ENCODE data around the gene ISG20L2. TPM values are rescaled to one million over a fixed set of nuclear protein-coding genes. Genes with fewer than 3 reads are reported as not detected.

ISG20L2 gene, protein sequence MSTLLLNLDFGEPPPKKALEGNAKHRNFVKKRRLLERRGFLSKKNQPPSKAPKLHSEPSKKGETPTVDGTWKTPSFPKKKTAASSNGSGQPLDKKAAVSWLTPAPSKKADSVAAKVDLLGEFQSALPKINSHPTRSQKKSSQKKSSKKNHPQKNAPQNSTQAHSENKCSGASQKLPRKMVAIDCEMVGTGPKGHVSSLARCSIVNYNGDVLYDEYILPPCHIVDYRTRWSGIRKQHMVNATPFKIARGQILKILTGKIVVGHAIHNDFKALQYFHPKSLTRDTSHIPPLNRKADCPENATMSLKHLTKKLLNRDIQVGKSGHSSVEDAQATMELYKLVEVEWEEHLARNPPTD
- 10 to 100 TPM in 2 of 4 donors, 1 to 10 TPM in 2; 3.6 to 24.8 (median 10.2) TPM for total RNA-seq

DNA sequence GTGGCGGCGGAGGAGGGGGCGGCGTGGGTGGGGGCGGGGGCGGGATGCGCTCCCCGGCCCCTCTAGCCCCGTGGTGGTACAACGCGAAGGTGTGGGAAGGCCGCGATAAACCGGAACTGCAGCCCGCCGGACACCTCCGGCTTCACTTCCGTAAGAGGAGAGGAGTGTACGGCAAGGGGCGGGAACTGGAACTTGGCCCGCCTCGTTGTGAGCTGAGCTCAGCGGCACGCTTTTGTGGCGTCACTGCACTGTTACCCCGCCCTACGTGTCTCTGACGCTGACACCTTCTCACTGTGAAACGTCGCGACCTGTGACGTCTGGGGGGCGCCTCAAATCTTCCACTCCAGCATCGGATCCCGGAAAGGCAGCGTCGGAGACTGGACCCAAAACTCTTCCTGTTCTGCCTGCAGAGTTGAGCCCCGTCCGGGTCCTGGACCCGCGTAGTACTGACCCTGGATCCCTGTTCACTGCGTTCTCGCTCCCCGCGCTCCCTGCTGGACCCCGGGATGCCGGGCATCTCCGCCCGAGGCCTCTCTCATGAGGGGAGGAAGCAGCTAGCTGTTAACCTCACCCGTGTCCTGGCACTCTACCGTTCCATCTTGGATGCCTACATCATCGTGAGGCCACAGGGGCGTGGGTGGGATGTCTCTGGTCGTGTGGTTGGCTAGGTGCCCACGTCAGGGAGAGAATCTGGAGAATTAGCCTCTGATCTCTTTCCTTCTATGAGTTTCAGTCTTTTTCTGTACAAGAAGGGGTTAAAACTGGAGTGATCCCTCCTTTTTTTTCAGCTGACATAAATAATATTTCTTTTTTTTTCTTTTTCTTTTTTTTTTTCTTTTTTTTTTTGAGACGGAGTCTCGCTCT is at the start of gene ISG20L2:
ISG20L2 (minus strand) TSS at position 168 of the 864 bp plus-strand sequence. CDS start 1,114 bp downstream, outside the sequence.
- H3K4me1 ChIP-seq: peaks cover 15% of the 10 kb centered on the region in 2 donors

DNA sequence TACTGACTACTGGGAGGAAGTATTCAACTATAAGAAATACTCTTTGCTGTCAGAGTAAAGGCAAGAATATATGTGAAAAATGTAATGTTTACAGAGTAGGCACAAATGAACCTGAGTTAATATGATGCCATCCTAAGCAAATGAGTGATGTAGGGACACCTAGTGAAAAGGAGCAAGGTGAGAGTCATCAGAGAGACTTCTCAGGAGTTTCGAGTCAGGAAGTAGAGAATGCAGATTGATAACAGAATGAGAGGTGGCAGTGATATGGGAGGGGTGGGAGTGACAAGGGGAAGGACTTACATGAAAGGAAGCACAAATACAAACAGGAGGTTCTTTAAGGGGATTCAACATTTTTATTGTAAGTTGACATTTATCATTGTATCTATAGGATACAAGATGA is 49.0 kb upstream of the ISG20L2 start:
- no peaks in the 10 kb centered on the region for H3K36me3 ChIP-seq
- intact Hi-C loops (cut with DNase I; ENCODE audit: low total_unique reads): no loop called here
- no peaks in the 10 kb centered on the region for H3K9me3 ChIP-seq
- no peaks in the 10 kb centered on the region for H3K4me1 ChIP-seq
- no peak for DNase-seq
- no peak overlapping the region for H3K27ac ChIP-seq
- TF ChIP-seq, protein P1, sequence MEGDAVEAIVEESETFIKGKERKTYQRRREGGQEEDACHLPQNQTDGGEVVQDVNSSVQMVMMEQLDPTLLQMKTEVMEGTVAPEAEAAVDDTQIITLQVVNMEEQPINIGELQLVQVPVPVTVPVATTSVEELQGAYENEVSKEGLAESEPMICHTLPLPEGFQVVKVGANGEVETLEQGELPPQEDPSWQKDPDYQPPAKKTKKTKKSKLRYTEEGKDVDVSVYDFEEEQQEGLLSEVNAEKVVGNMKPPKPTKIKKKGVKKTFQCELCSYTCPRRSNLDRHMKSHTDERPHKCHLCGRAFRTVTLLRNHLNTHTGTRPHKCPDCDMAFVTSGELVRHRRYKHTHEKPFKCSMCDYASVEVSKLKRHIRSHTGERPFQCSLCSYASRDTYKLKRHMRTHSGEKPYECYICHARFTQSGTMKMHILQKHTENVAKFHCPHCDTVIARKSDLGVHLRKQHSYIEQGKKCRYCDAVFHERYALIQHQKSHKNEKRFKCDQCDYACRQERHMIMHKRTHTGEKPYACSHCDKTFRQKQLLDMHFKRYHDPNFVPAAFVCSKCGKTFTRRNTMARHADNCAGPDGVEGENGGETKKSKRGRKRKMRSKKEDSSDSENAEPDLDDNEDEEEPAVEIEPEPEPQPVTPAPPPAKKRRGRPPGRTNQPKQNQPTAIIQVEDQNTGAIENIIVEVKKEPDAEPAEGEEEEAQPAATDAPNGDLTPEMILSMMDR (IDR thresholded peaks at IDR 0.05): no peak
- no peak for TF ChIP-seq POLR2A (IDR thresholded peaks at IDR 0.05)
- no peak overlapping the region for H3K4me3 ChIP-seq
- H3K27me3 ChIP-seq: no peaks in the 10 kb centered on the region

More for the DNA sequence above, at the start of gene ISG20L2:
- peak within 1 kb of the TSS; percentile 80 to 87 for H3K4me3 ChIP-seq
- peak within 1 kb of the TSS; percentile 96 to 99 for H3K27ac ChIP-seq
- no peaks in the 10 kb centered on the region for H3K36me3 ChIP-seq
- H3K9me3 ChIP-seq: no peaks in the 10 kb centered on the region
- peak; percentile 97 to 98 for DNase-seq
- TF ChIP-seq POLR2A (IDR thresholded peaks at IDR 0.05): peak; percentile 52 to 65
- TF ChIP-seq, protein P1 (IDR thresholded peaks at IDR 0.05): peak in 2 of 4 experiments; percentile 2 to 8
- H3K27me3 ChIP-seq: no peaks in the 10 kb centered on the region
- intact Hi-C loops (cut with DNase I; ENCODE audit: low total_unique reads): loop anchor here (10.0 kb wide), 1 partner anchor 54 kb away; the partner anchor contains the start of gene NES

DNA sequence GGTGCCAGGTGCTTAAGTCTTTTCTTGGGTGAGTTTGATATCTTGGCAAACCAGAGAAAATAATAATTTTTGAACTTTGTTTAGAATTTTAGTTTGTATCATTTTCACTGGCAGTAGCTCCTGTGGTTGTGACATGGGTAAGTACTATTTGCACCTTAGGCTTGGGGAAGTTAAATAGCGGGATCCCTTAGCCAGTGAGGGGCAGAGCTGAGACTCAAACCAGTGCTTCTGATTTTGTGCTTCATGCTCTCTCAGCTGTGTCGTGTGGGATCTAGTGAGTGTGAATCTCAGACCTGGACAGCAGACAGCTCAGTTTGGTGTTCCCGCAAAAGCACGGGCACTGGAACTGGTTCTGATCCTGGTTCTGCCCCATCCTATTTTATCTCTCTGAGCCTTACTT is 48.4 kb upstream of the ISG20L2 start:
- H3K36me3 ChIP-seq: no peaks in the 10 kb centered on the region
- no peaks in the 10 kb centered on the region for H3K4me1 ChIP-seq
- TF ChIP-seq, protein P1 (IDR thresholded peaks at IDR 0.05): no peak
- no peak for TF ChIP-seq POLR2A (IDR thresholded peaks at IDR 0.05)
- DNase-seq: no peak
- H3K9me3 ChIP-seq: no peaks in the 10 kb centered on the region
- no peak overlapping the region for H3K4me3 ChIP-seq
- no peaks in the 10 kb centered on the region for H3K27me3 ChIP-seq
- intact Hi-C loops (cut with DNase I; ENCODE audit: low total_unique reads): no loop called here
- H3K27ac ChIP-seq: no peak overlapping the region

DNA sequence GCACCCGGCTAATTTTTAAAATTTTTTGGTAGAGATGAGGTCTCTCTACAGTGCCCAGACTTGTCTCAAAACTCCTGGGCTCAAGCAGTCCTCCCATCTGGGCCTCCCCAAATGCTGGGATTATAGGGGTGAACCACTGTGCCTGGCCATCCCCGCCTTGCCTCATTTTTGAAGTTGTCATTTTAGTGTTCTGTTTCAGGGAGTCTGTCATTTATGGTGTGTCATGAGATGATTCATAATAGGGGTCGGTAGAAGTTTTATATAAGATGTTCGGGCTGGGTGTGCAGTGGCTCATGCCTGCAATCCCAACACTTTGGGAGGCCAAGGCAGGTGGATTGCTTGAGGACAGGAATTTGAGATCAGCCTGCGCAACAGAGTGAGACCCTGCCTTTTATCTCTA is 47.2 kb upstream of the ISG20L2 start:
- H3K27ac ChIP-seq: no peak overlapping the region
- no peaks in the 10 kb centered on the region for H3K27me3 ChIP-seq
- TF ChIP-seq, protein P1 (IDR thresholded peaks at IDR 0.05): no peak
- TF ChIP-seq POLR2A (IDR thresholded peaks at IDR 0.05): no peak
- H3K9me3 ChIP-seq: no peaks in the 10 kb centered on the region
- DNase-seq: no peak
- no peaks in the 10 kb centered on the region for H3K36me3 ChIP-seq
- H3K4me1 ChIP-seq: no peaks in the 10 kb centered on the region
- H3K4me3 ChIP-seq: no peak overlapping the region
- intact Hi-C loops (cut with DNase I; ENCODE audit: low total_unique reads): no loop called here
